Measurements from ENCODE around the gene OR1S2. TPM values are rescaled to one million over a fixed set of nuclear protein-coding genes. Genes with fewer than 3 reads are reported as not detected.

Gene OR1S2
- total RNA-seq, 1 donor from 2014 or later: not detected

DNA sequence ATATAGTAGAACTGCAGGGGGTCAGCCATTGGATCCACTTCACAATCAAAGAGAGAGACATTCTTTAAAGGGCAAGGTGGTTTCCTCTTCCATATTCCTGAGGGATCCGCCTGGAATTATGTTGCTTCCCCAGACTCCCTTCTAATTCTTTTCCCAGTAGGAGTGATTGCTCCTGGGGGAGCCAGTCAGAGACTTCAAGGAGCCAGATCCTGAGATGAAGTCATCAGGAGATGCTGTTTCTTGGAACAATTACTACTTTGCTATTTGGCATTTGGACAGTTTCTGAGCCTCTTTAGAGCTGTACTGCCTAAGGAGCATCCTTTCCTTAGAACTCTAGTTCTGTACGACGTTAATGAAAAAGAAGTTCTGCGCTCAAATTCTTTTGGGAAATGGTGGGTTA, 17.0 kb downstream of the OR1S2 start:
- no peak for TF ChIP-seq CTCF (IDR thresholded peaks at IDR 0.05)
- Mint-ChIP-seq H3K36me3 (ENCODE audit: low read depth) (no peaks in the 10 kb centered on the region), H3K27me3 (ENCODE audit: low read depth) (peaks cover 4% of the 10 kb centered on the region), H3K4me1 (ENCODE audit: low read depth) (no peaks in the 10 kb centered on the region), H3K27ac (ENCODE audit: unreplicated experiment) (no peak overlapping the region), H3K9me3 (ENCODE audit: low read depth) (no peaks in the 10 kb centered on the region), H3K4me3 (ENCODE audit: unreplicated experiment) (no peak overlapping the region)
- no peak for DNase-seq (ENCODE audit: low spot score)

- Mint-ChIP-seq H3K9me3 (ENCODE audit: low read depth) (no peaks in the 10 kb centered on the region), H3K27me3 (ENCODE audit: low read depth) (peaks cover 2% of the 10 kb centered on the region), H3K36me3 (ENCODE audit: low read depth) (no peaks in the 10 kb centered on the region), H3K27ac (ENCODE audit: unreplicated experiment) (no peak overlapping the region), H3K4me1 (ENCODE audit: low read depth) (no peaks in the 10 kb centered on the region), H3K4me3 (ENCODE audit: unreplicated experiment) (no peak overlapping the region)
- DNase-seq (ENCODE audit: low spot score): no peak
- no peak for TF ChIP-seq CTCF (IDR thresholded peaks at IDR 0.05)
These were observed 24.3 kb downstream of the OR1S2 start for GRCh38 chr11:58179648-58180047.

DNA sequence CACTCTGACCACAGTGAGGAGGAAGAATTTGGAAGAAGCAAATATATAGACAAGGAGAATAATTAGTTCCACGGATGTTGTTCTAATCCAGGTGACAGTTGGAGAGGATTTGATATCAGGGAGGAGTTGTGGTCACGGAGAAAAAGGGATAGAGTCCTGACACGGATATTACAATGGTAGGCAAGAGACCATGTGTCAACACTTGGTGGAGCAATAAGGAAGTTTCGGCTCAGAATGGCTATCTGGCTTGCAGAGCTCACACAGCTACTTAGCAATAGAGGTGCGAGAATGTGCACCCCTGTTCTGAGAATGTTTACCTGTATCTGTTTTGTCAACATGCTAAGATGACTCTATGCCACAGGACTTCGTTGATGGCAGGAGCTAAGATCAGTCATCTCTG, 25.5 kb downstream of the OR1S2 start:
- no peak for TF ChIP-seq CTCF (IDR thresholded peaks at IDR 0.05)
- Mint-ChIP-seq H3K27me3 (ENCODE audit: low read depth) (peaks cover 2% of the 10 kb centered on the region), H3K9me3 (ENCODE audit: low read depth) (no peaks in the 10 kb centered on the region), H3K36me3 (ENCODE audit: low read depth) (no peaks in the 10 kb centered on the region), H3K27ac (ENCODE audit: unreplicated experiment) (no peak overlapping the region), H3K4me3 (ENCODE audit: unreplicated experiment) (no peak overlapping the region), H3K4me1 (ENCODE audit: low read depth) (no peaks in the 10 kb centered on the region)
- DNase-seq (ENCODE audit: low spot score): no peak

DNA sequence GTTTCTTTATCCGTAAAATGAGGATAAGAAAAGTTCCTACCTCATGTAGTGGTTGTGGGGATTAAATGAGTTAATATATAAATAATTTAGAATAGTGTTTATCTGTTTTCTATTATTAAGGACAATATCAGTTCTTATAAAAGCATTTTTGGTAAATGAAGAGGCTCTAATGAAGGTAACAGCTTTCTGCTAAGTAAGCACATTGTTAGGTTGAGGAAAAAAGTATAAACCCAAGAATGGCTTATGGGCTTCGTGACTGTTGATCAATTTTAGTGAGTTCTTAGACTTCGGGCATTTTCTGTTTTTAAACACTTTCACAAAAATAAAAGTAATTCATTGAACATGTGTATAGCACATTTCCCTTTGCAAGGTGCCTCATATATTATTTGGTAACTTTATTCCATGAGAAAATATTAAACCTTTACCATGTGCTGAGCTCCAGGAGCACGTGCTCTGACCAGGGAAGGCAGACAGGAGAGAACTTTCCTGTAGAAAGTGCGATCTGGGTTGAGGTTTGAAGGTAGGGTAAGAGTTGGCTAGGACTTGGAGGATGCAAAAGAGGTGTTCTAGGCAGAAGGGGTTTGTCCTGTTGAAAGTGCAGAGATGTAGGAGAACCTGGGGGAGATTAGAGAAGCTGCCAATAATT, 26.4 kb downstream of the OR1S2 start:
- Mint-ChIP-seq H3K9me3 (ENCODE audit: low read depth) (no peaks in the 10 kb centered on the region), H3K36me3 (ENCODE audit: low read depth) (no peaks in the 10 kb centered on the region), H3K27me3 (ENCODE audit: low read depth) (peaks cover 2% of the 10 kb centered on the region), H3K4me3 (ENCODE audit: unreplicated experiment) (no peak overlapping the region), H3K27ac (ENCODE audit: unreplicated experiment) (no peak overlapping the region), H3K4me1 (ENCODE audit: low read depth) (no peaks in the 10 kb centered on the region)
- TF ChIP-seq CTCF (IDR thresholded peaks at IDR 0.05): no peak
- DNase-seq (ENCODE audit: low spot score): no peak

- no peaks in the 10 kb centered on the region for H3K9me3 Mint-ChIP-seq (ENCODE audit: low read depth)
- H3K4me1 Mint-ChIP-seq (ENCODE audit: low read depth): no peaks in the 10 kb centered on the region
- peaks cover 12% of the 10 kb centered on the region for H3K27me3 Mint-ChIP-seq (ENCODE audit: low read depth)
- no peak for TF ChIP-seq CTCF (IDR thresholded peaks at IDR 0.05)
- no peaks in the 10 kb centered on the region for H3K36me3 Mint-ChIP-seq (ENCODE audit: low read depth)
- H3K4me3 Mint-ChIP-seq (ENCODE audit: unreplicated experiment): no peak overlapping the region
- no peak overlapping the region for H3K27ac Mint-ChIP-seq (ENCODE audit: unreplicated experiment)
- no peak for DNase-seq (ENCODE audit: low spot score)
These were observed 38.3 kb downstream of the OR1S2 start for GRCh38 chr11:58165504-58166106.
